HG02642 (cell line): Measurements from ENCODE around the gene SMG6.
"Not testable (repeated sequence)": the region's sequence is repeated elsewhere in the genome, so short reads cannot be mapped to it uniquely, and the experiment has no call there.

ENCODE experiments used
- ATAC-seq: cut with Tn5 transposase; IDR thresholded peaks from one replicate; pipeline ENCODE4 v1.9.1; 2021; ENCODE audit warnings: mild to moderate bottlenecking; ENCODE audit not compliant: unreplicated experiment, poor library complexity

Gene SMG6

DNA sequence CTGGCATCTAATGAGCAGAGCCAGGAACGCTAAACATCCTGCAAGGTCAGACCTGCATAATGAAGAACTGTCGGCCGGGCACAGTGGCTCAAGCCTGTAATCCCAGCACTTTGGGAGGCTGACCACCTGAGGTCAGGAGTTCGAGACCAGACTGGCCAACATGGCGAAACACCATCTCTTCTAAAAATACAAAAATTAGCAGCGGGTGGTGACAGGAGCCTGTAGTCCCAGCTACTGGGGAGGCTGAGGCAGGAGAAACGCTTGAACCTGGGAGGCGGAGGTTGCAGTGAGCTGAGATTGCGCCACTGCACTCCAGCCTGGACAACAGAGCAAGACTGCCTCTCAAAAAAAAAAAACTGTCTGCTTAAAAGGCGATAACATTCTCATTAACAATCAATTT is 38.4 kb downstream of the SMG6 start:
- not testable (repeated sequence) for ATAC-seq

- no peak for ATAC-seq
Observed at GRCh38 chr17:2264067-2264860, 39.3 kb downstream of the SMG6 start.

DNA sequence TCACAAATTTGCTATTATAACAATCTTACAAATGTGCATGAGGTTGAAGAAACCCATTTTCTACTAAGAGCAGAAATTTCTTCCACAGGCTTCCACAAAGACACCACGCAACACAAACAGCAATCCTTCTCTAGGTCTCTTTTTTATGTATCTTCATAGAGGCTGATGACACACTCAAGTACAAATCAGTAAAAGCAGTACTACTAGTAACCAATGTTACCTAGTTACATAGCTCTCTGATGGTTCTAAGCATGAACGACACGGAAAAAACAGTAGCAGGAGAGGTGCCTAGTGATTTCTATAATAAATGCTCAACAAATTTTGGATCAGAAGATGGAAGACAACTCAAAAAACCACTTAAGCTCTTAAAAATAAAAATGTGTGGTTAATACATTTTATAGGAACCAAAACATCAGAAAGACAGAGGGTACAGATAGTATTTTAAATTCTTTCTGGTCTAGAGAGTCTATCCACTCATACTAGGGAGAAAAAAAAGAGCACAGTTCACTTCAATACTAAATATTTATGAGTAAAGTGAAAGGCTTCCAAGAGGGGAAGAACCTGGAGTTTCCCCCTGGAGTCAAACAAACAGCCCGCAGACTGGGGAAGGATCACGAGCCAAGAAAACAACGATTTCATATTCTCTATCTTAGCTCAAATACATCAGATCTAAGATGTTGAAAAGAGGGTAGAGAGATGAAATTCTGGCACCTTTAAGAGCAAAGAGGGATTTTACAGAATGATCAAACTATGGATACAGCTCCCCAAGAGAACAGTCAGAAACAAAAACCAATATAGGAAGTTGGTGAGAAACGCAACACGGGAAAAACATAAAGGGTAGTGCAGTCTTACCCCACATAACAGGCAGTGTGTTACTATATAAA is 40.2 kb downstream of the SMG6 start:
- ATAC-seq = no peak

DNA sequence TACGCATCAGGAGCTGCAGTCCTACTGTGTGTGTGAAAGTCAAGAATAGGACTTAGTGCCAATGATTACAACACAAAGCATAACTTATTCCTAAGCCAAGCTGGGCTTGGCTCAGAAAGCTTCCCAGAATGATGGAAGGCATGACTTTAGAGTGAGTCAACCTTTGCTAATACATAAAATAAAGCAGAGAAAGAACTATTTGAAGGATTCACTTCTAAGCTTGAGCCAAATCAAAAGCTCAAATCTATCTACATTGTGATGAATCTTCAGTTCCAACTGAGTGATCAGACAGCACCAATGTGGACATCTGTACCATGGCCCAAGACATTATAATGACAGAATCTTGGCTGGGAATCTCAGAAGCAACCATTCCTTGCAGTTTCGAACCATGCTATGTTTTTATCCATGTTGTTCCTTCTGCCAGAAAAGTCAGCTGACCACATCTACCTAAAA is 41.4 kb downstream of the SMG6 start:
- no peak for ATAC-seq

GRCh38 chr17:2259769-2260536 is 43.6 kb downstream of the SMG6 start:
- ATAC-seq = peak; percentile 79

DNA sequence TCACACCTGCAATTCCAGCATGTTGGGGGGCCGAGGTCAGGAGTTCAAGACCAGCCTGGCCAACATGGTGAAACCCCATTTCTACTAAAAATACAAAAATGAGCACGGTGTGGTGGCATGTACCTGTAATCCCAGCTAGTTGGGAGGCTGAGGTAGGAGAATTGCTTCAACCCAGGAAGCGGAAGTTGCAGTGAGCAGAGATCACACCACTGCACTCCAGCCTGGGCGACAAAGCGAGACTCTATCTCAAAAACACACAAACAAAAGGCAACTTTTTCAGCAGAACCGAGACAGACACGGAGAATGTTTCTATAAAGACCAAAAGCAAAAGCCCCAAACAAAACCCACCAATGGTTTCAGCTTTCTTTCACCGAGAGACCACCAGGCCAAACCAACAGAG is 44.8 kb downstream of the SMG6 start:
- ATAC-seq = not testable (repeated sequence)

DNA sequence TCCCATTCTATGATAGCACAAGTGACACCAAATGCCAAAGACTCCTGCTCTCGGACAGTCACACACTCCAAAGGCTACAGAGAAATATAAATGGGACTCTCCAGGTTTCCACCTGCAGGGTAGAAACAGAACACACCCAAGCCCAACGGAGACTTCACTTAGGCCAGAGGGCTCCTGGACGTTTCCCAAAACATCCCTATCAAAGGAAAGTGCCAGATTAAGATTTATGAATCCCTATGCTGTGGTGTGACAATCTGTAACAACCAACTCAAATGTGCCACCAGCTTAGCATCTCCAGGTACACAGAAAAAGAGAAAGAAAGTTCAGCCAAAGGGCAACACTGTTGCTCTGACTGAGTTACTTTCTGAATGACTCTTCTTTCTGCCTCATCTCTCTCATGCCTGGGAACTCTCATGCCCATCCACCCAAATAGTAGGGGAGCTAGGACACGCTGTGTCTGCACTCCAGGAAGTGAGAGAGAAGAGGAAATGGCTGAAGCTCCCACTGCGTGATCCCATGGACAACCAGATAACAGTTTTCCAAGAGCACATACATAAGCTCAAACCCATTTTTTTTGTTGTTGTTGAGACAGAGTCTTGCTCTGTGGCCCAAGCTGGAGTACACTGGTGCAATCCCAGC is 49.7 kb downstream of the SMG6 start:
- ATAC-seq = peak; percentile 57

DNA sequence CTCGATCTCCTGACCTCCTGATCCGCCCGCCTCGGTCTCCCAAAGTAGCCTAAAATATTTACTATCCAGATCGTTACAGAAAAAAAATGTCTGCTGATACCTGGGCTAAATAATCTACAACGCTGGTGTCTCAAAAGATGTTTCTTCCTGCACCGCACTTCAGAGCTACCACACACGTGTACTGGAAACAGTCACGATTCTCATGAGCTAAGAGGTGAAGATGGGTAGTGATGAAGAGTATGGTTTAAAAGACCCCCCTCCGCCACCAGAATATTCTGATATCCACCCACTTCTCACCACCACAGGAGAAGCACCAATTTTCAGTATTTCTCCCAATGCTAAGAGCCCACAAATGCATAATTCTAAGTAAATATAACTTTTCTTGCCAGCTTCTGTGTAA is 50.2 kb downstream of the SMG6 start:
- no peak for ATAC-seq

DNA sequence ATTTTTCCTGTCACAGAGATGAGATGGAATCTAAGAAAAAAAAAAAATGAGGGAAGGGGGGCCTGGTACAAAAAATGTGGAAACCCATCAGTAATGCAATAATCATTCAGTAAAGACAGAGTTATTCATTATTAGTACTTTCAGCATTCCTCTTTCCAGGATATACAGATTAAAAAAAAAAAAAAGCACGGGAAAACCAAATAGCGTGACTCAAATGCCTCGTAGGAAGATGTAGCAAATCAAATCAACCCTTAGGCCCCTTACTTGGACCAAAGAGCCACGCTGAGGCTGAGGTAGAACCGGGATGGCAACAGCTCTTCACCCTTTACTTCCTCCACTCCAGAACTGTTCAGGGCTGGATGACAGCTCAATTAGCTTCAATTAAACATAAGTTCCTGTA is 52.5 kb downstream of the SMG6 start:
- no peak for ATAC-seq

GRCh38 chr17:2250140-2251095 is 53.2 kb downstream of the SMG6 start:
- no peak for ATAC-seq

GRCh38 chr17:2247005-2247404 is 56.6 kb downstream of the SMG6 start:
- ATAC-seq = no peak

DNA sequence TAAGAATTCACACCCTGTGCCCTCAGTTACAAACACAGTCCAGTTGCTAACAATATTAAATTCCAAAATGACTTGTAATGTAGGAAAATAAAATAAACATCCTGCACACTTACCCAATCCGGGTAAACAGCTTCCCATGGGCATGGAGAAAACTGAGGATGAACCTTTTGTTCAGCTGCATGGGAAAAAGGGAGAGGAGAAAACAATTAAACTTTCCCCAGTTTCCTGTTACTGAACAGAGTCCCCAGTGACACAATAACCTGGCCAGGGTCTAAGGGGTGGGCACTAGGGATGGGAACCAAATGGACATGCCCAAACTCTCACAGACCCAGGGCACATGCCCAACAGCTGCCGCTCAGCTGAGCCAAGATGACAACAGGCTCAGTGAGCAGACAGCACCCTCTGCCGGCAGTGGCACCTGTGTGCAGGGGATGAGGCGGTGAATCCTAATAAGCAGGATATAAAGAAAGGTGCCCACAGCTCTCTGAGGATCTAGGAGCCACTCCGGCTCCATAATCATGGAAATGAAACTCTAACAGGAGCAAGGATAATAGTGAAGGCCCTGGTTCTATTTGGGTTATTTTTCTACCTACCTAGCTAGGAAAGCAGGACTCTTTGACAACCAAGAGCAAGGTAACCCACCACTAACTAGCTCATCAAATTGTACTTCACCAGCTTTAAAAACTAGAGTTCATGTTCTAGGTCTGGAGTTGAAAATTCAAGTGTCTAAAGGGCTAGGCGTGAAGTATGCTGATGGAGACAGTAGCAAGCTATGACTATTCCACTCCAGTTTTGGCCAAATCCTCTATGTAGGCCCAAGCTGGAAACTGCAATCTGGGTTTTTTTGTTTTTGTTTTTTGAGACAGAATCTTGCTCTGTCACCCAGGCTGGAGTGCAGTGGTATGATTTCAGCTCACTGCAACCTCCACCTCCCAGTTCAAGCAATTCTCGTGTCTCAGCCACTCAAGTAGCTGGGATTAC is 58.8 kb downstream of the SMG6 start:
- no peak for ATAC-seq

GRCh38 chr17:2243953-2244352 is 59.6 kb downstream of the SMG6 start:
- ATAC-seq = no peak

GRCh38 chr17:2241823-2242222 is 61.8 kb downstream of the SMG6 start:
- ATAC-seq = no peak

- no peak for ATAC-seq
Observed at GRCh38 chr17:2240541-2240940, 63.0 kb downstream of the SMG6 start.

DNA sequence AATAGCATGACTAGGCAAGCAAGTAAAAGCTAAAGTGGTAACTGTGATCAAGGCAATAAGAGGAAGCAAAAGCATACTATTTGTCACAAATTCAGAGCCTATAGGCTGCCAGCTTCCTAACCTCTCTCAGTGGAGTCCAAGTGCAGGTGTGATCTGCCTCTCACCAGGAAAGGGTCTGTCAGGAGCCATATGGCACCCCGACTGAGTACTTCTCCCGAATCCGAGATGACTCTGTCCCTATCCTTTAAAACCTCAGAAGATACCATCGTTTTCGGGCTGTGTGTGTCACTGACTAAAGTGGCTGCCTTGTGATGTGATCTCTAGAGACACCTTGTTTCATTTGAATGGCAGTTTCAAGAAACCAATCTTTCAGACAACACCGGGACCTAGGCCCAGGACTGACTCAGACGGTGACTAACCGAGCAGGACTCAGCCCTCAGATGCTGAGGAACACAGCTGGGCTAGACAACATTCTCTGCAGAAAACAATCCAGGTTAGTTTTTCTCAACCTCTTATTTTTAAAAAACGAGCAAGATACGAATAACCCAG is 63.6 kb downstream of the SMG6 start:
- peak; percentile 68 for ATAC-seq

- ATAC-seq = no peak
Observed at GRCh38 chr17:2239170-2239551, 64.4 kb downstream of the SMG6 start.
